Thyroid gland (tissue), 4 donors: Measurements from ENCODE around the gene SGF29.
"Not testable (repeated sequence)": the region's sequence is repeated elsewhere in the genome, so short reads cannot be mapped to it uniquely, and the experiment has no call there.

Experiments
- CTCF ChIP-seq, 6 experiments: fragments of 200-600 bp in 3 of 6; fragments of 450-650 bp in 3 of 6; sonication (generic) in 3 of 6; IDR thresholded peaks; one replicate each; pipeline ENCODE4 v1.5.1; 2016 to 2019; ENCODE audit warnings: antibody characterized with exemption in 6 of 6, mild to moderate bottlenecking in 2 of 6, inconsistent platforms in 1 of 6, moderate library complexity in 1 of 6
- POLR2A ChIP-seq, 2 donors: fragments of 450-650 bp; IDR thresholded peaks; one replicate each; pipeline ENCODE4 v1.6.1; 2017; ENCODE audit warnings: antibody characterized with exemption in 2 of 2, mild to moderate bottlenecking in 2 of 2, moderate library complexity in 1 of 2

- not testable (repeated sequence) for TF ChIP-seq CTCF, POLR2A (IDR thresholded peaks at IDR 0.05)
Measured at GRCh38 chr16:28607681-28608495, 54.2 kb downstream of the SGF29 start.
